SK-N-SH treated with all-trans-retinoic acid at 6 μM for 48 hours (cell line): ENCODE results near the gene BTLA.
"Not testable (repeated sequence)": the region's sequence is repeated elsewhere in the genome, so short reads cannot be mapped to it uniquely, and the experiment has no call there.

Experiments
- ATAC-seq: fragments of 200-7000 bp; cut with Tn5 transposase; 3 replicates; pipeline ENCODE4 v1.9.1; 2020; ENCODE audit warnings: mild to moderate bottlenecking, moderate library complexity
- BACH2 ChIP-seq: fragments of 250-450 bp; sonication (Bioruptor Pico); IDR thresholded peaks from 2 replicates; pipeline ENCODE4 v1.9.0; 2021; ENCODE audit warnings: mild to moderate bottlenecking, borderline replicate concordance
- CREB5 ChIP-seq: fragments of 250-450 bp; sonication (Bioruptor Pico); IDR thresholded peaks from 2 replicates; pipeline ENCODE4 v1.5.1; 2020; ENCODE audit warnings: low read depth, mild to moderate bottlenecking, moderate library complexity
- CSDC2 ChIP-seq: fragments of 250-450 bp; sonication (Bioruptor Pico); IDR thresholded peaks from 2 replicates; pipeline ENCODE4 v1.5.0; 2020; ENCODE audit warnings: mild to moderate bottlenecking, moderate library complexity
- CSRNP3 ChIP-seq: fragments of 250-450 bp; sonication (Bioruptor Pico); IDR thresholded peaks from 2 replicates; pipeline ENCODE4 v1.5.1; 2021; ENCODE audit warnings: mild to moderate bottlenecking, moderate library complexity
- ESRRG ChIP-seq: fragments of 250-450 bp; sonication (Bioruptor Pico); IDR thresholded peaks from 2 replicates; pipeline ENCODE4 v1.6.1; 2021; ENCODE audit warnings: mild to moderate bottlenecking
- GLIS3 ChIP-seq: fragments of 250-450 bp; sonication (Bioruptor Pico); IDR thresholded peaks from 2 replicates; pipeline ENCODE4 v1.5.0; 2020; ENCODE audit warnings: mild to moderate bottlenecking, moderate library complexity
- ISL1 ChIP-seq: fragments of 250-450 bp; sonication (Bioruptor Pico); IDR thresholded peaks from 2 replicates; pipeline ENCODE4 v2.1.2; 2022; ENCODE audit warnings: mild to moderate bottlenecking, moderate library complexity
- OSR1 ChIP-seq: fragments of 250-450 bp; sonication (Bioruptor Pico); IDR thresholded peaks from 2 replicates; pipeline ENCODE4 v1.8.0; 2022; ENCODE audit warnings: moderate library complexity, mild to moderate bottlenecking, inconsistent platforms
- PATZ1 ChIP-seq: fragments of 250-450 bp; sonication (Bioruptor Pico); IDR thresholded peaks from 2 replicates; pipeline ENCODE4 v1.8.0; 2020; ENCODE audit warnings: mild to moderate bottlenecking, moderate library complexity, borderline replicate concordance
- PPARA ChIP-seq: fragments of 250-450 bp; sonication (Bioruptor Pico); IDR thresholded peaks from 2 replicates; pipeline ENCODE4 v1.5.0; 2020; ENCODE audit warnings: mild to moderate bottlenecking, borderline replicate concordance
- RARB ChIP-seq: fragments of 250-450 bp; sonication (Bioruptor Pico); IDR thresholded peaks from 2 replicates; pipeline ENCODE4 v1.8.0; 2021; ENCODE audit warnings: mild to moderate bottlenecking, moderate library complexity
- SNAI2 ChIP-seq: fragments of 250-450 bp; sonication (Bioruptor Pico); IDR thresholded peaks from 2 replicates; pipeline ENCODE4 v1.5.0; 2020; ENCODE audit warnings: mild to moderate bottlenecking, moderate library complexity
- TOX ChIP-seq: fragments of 250-450 bp; sonication (Bioruptor Pico); IDR thresholded peaks from 2 replicates; pipeline ENCODE4 v1.8.0; 2021; ENCODE audit warnings: mild to moderate bottlenecking, moderate library complexity, borderline replicate concordance
- ZC3H10 ChIP-seq: fragments of 250-450 bp; sonication (Bioruptor Pico); IDR thresholded peaks from 2 replicates; pipeline ENCODE4 v1.5.1; 2021; ENCODE audit warnings: mild to moderate bottlenecking, moderate library complexity
- ZFP3 ChIP-seq: fragments of 250-450 bp; sonication (Bioruptor Pico); IDR thresholded peaks from 2 replicates; pipeline ENCODE4 v1.5.0; 2020; ENCODE audit warnings: mild to moderate bottlenecking, moderate library complexity
- ZFP30 ChIP-seq: fragments of 450-650 bp; formaldehyde crosslinking; IDR thresholded peaks from 2 replicates; pipeline ENCODE4 v1.5.0; 2022; ENCODE audit warnings: mild to moderate bottlenecking, moderate library complexity
- ZNF565 ChIP-seq: fragments of 450-650 bp; formaldehyde crosslinking; conservative IDR thresholded peaks from 2 replicates; pipeline ENCODE4 v1.5.0; 2020; ENCODE audit warnings: low read depth, mild to moderate bottlenecking, moderate library complexity
- ZNF8 ChIP-seq: fragments of 450-650 bp; formaldehyde crosslinking; IDR thresholded peaks from 2 replicates; pipeline ENCODE4 v1.5.0; 2020; ENCODE audit warnings: mild to moderate bottlenecking, moderate library complexity

The BTLA gene

GRCh38 chr3:112496366-112497067 is 2.8 kb downstream of the BTLA start:
- ATAC-seq: no peak
- TF ChIP-seq ZC3H10 (no peak), PATZ1 (CRISPR knock-in tag) (no peak), CSRNP3 (CRISPR knock-in tag) (no peak), TOX (CRISPR knock-in tag) (no peak), ISL1 (CRISPR knock-in tag) (no peak), CREB5 (CRISPR knock-in tag) (no peak), CSDC2 (CRISPR knock-in tag) (no peak), ZFP3 (CRISPR knock-in tag) (no peak), OSR1 (CRISPR knock-in tag) (no peak), ZFP30 (no peak), BACH2 (CRISPR knock-in tag) (no peak), ESRRG (CRISPR knock-in tag) (no peak), GLIS3 (CRISPR knock-in tag) (no peak)
- TF ChIP-seq, all 23 proteins: peak for 0

- ATAC-seq: not testable (repeated sequence)
Observed at GRCh38 chr3:112494448-112494767, 4.9 kb downstream of the BTLA start.

- TF ChIP-seq CSRNP3 (CRISPR knock-in tag): no peak
- no peak for TF ChIP-seq RARB (CRISPR knock-in tag)
- TF ChIP-seq BACH2 (CRISPR knock-in tag): no peak
- no peak for TF ChIP-seq PPARA (CRISPR knock-in tag)
- no peak for ATAC-seq
Observed at GRCh38 chr3:112492124-112492523, 7.1 kb downstream of the BTLA start.

GRCh38 chr3:112491373-112491772 is 7.9 kb downstream of the BTLA start:
- TF ChIP-seq ZNF8 (CRISPR knock-in tag) (no peak), ISL1 (CRISPR knock-in tag) (no peak), RARB (CRISPR knock-in tag) (no peak), ESRRG (CRISPR knock-in tag) (no peak), ZFP3 (CRISPR knock-in tag) (no peak), TOX (CRISPR knock-in tag) (no peak), PATZ1 (CRISPR knock-in tag) (no peak), ZFP30 (no peak), ZNF565 (no peak), GLIS3 (CRISPR knock-in tag) (no peak), CSDC2 (CRISPR knock-in tag) (no peak), SNAI2 (no peak), ZC3H10 (no peak), CREB5 (CRISPR knock-in tag) (no peak)
- no peak for ATAC-seq
